Glutamatergic neuron (in vitro differentiated cells): ENCODE measurements around the gene VAC14. TPM values are rescaled to one million over a fixed set of nuclear protein-coding genes. Genes with fewer than 3 reads are reported as not detected.

Experiments
- DNase-seq: peaks from one replicate; pipeline ENCODE4 v3.0.0; 2022
- H3K27ac Mint-ChIP-seq: one replicate; pipeline ENCODE4 v1.8.0; 2020; ENCODE audit warnings: mild to moderate bottlenecking, mixed read lengths, inconsistent platforms; ENCODE audit not compliant: unreplicated experiment
- H3K27me3 Mint-ChIP-seq: one replicate; pipeline ENCODE4 v1.8.0; 2020; ENCODE audit warnings: mild to moderate bottlenecking, moderate library complexity, mixed read lengths, inconsistent platforms; ENCODE audit not compliant: unreplicated experiment
- H3K36me3 Mint-ChIP-seq: one replicate; pipeline ENCODE4 v1.8.0; 2020; ENCODE audit warnings: mild to moderate bottlenecking, mixed read lengths, inconsistent platforms; ENCODE audit not compliant: unreplicated experiment
- H3K4me1 Mint-ChIP-seq: one replicate; pipeline ENCODE4 v1.8.0; 2020; ENCODE audit warnings: mild to moderate bottlenecking, low read depth, mixed read lengths, inconsistent platforms; ENCODE audit not compliant: unreplicated experiment
- H3K4me3 Mint-ChIP-seq: one replicate; pipeline ENCODE4 v1.8.0; 2020; ENCODE audit warnings: mild to moderate bottlenecking, mixed read lengths, inconsistent platforms; ENCODE audit not compliant: unreplicated experiment
- H3K9me3 Mint-ChIP-seq: one replicate; pipeline ENCODE4 v1.8.0; 2020; ENCODE audit warnings: mild to moderate bottlenecking, moderate library complexity, mixed read lengths, inconsistent platforms; ENCODE audit not compliant: unreplicated experiment
- CTCF ChIP-seq: fragments of 200-600 bp; sonication (generic); IDR thresholded peaks from one replicate; pipeline ENCODE4 v1.5.0; 2021; ENCODE audit not compliant: partially characterized antibody, unreplicated experiment
- total RNA-seq: library from RNA; stranded (reverse); fragmentation: NEBNext Ultra II Directional; extraction: Animal tissue kit (Norgen Biotek cat#: 25700); gene quantifications from one replicate; pipeline ENCODE4 v1.2.1, GENCODE V29; 2021; ENCODE audit not compliant: unreplicated experiment

The VAC14 gene
- total RNA-seq, 1 donor from 2014 or later, result 50.2 TPM

- Mint-ChIP-seq H3K27me3 (peaks cover 6% of the 10 kb centered on the region), H3K36me3 (peaks cover 2% of the 10 kb centered on the region), H3K27ac (no peak overlapping the region), H3K4me3 (no peak overlapping the region), H3K4me1 (peaks cover 7% of the 10 kb centered on the region), H3K9me3 (no peaks in the 10 kb centered on the region)
- DNase-seq, result no peak
- TF ChIP-seq CTCF, result no peak
Observed at GRCh38 chr16:70764632-70765031, 36.3 kb downstream of the VAC14 start.

GRCh38 chr16:70760221-70760620 lies 40.7 kb downstream of the VAC14 start:
- Mint-ChIP-seq H3K4me3 (no peak overlapping the region), H3K27ac (no peak overlapping the region), H3K27me3 (peaks cover 6% of the 10 kb centered on the region), H3K9me3 (peaks cover 6% of the 10 kb centered on the region), H3K4me1 (peaks cover 1% of the 10 kb centered on the region), H3K36me3 (peaks cover 13% of the 10 kb centered on the region)
- TF ChIP-seq CTCF, result no peak
- no peak for DNase-seq

- no peak for DNase-seq
- Mint-ChIP-seq H3K4me3 (no peak overlapping the region), H3K36me3 (peaks cover 13% of the 10 kb centered on the region), H3K27me3 (peaks cover 7% of the 10 kb centered on the region), H3K27ac (no peak overlapping the region), H3K4me1 (peaks cover 1% of the 10 kb centered on the region), H3K9me3 (peaks cover 6% of the 10 kb centered on the region)
- no peak for TF ChIP-seq CTCF
Observed at GRCh38 chr16:70759666-70760065, 41.3 kb downstream of the VAC14 start.

- peaks cover 13% of the 10 kb centered on the region for H3K36me3 Mint-ChIP-seq
- no peak for DNase-seq
- H3K4me3 Mint-ChIP-seq, result no peak overlapping the region
- peaks cover 1% of the 10 kb centered on the region for H3K4me1 Mint-ChIP-seq
- H3K27ac Mint-ChIP-seq, result peak overlapping the region; percentile 29
- peaks cover 7% of the 10 kb centered on the region for H3K27me3 Mint-ChIP-seq
- TF ChIP-seq CTCF, result no peak
- peaks cover 6% of the 10 kb centered on the region for H3K9me3 Mint-ChIP-seq
Observed at GRCh38 chr16:70758786-70759185, 42.2 kb downstream of the VAC14 start.

- H3K9me3 Mint-ChIP-seq, result peaks cover 6% of the 10 kb centered on the region
- H3K36me3 Mint-ChIP-seq, result peaks cover 13% of the 10 kb centered on the region
- no peak overlapping the region for H3K4me3 Mint-ChIP-seq
- DNase-seq, result no peak
- peaks cover 1% of the 10 kb centered on the region for H3K4me1 Mint-ChIP-seq
- TF ChIP-seq CTCF, result no peak
- no peak overlapping the region for H3K27ac Mint-ChIP-seq
- H3K27me3 Mint-ChIP-seq, result peaks cover 10% of the 10 kb centered on the region
Observed at GRCh38 chr16:70757183-70757582, 43.8 kb downstream of the VAC14 start.
